Mesenchymal stem cell (in vitro differentiated cells and primary cell): Measurements from ENCODE around the gene MCM10.

Source experiments
- DNase-seq: peaks from one replicate; pipeline ENCODE4 v3.0.0-alpha.2; 2013
- H2AFZ ChIP-seq: one replicate; pipeline ENCODE4 v1.6.1; 2013; ENCODE audit warnings: low read depth, mild to moderate bottlenecking, control low read depth, inconsistent platforms, low read length, moderate library complexity
- H2AK5ac ChIP-seq: 2 replicates; pipeline ENCODE4 v1.6.1; 2013; ENCODE audit warnings: low read length, moderate library complexity, mild to moderate bottlenecking, inconsistent platforms; ENCODE audit not compliant: severe bottlenecking
- H2BK120ac ChIP-seq: one replicate; pipeline ENCODE4 v1.6.1; 2013; ENCODE audit warnings: low read depth, mild to moderate bottlenecking, inconsistent platforms, low read length, moderate library complexity
- H2BK12ac ChIP-seq, 2 experiments: one replicate each; pipeline ENCODE4 v1.6.1; 2013; ENCODE audit warnings: inconsistent platforms in 2 of 2, low read length in 2 of 2, mild to moderate bottlenecking in 2 of 2, moderate library complexity in 2 of 2, control low read depth in 1 of 2
- H2BK15ac ChIP-seq: one replicate; pipeline ENCODE4 v1.6.1; 2013; ENCODE audit warnings: mild to moderate bottlenecking, low read depth, inconsistent platforms; ENCODE audit not compliant: poor library complexity, severe bottlenecking
- H2BK5ac ChIP-seq: 2 replicates; pipeline ENCODE4 v1.6.1; 2013; ENCODE audit warnings: low read depth, mild to moderate bottlenecking, low read length, control low read depth, inconsistent platforms; ENCODE audit not compliant: poor library complexity, severe bottlenecking
- H3K14ac ChIP-seq, 2 experiments: one replicate each; pipeline ENCODE4 v1.6.1; 2013; ENCODE audit warnings: inconsistent platforms in 2 of 2, low read length in 2 of 2, control low read depth in 1 of 2, mild to moderate bottlenecking in 1 of 2, moderate library complexity in 1 of 2
- H3K18ac ChIP-seq, 2 experiments: one replicate each; pipeline ENCODE4 v1.6.1; 2013; ENCODE audit warnings: inconsistent platforms in 2 of 2, low read length in 2 of 2, control low read depth in 1 of 2, low read depth in 1 of 2, mild to moderate bottlenecking in 1 of 2
- H3K23ac ChIP-seq, 2 experiments: one replicate each; pipeline ENCODE4 v1.6.1; 2013; ENCODE audit warnings: inconsistent platforms in 2 of 2, low read length in 2 of 2, mild to moderate bottlenecking in 2 of 2, moderate library complexity in 2 of 2, control low read depth in 1 of 2
- H3K27ac ChIP-seq: 2 replicates; pipeline ENCODE4 v1.5.1; 2013; ENCODE audit warnings: mild to moderate bottlenecking, moderate library complexity, low read length, control low read depth, inconsistent platforms; ENCODE audit not compliant: poor library complexity, severe bottlenecking
- H3K27me3 ChIP-seq, 2 experiments: 2 replicates each; pipeline versions ENCODE4 v1.6.1 to v1.7.0; 2013; ENCODE audit warnings: low read length in 2 of 2, mild to moderate bottlenecking in 2 of 2, moderate library complexity in 2 of 2, control low read depth in 1 of 2, inconsistent platforms in 1 of 2; ENCODE audit not compliant: control insufficient read depth in 1 of 2, insufficient read depth in 1 of 2
- H3K36me3 ChIP-seq, 2 experiments: 2 replicates each; pipeline versions ENCODE4 v1.6.1 to v1.7.0; 2013; ENCODE audit warnings: low read length in 2 of 2, control low read depth in 1 of 2, inconsistent platforms in 1 of 2, low read depth in 1 of 2, mild to moderate bottlenecking in 1 of 2; ENCODE audit not compliant: insufficient read depth in 2 of 2, control insufficient read depth in 1 of 2
- H3K4ac ChIP-seq, 2 experiments: one replicate each; pipeline ENCODE4 v1.6.1; 2013; ENCODE audit warnings: inconsistent platforms in 2 of 2, low read length in 2 of 2, mild to moderate bottlenecking in 2 of 2, moderate library complexity in 2 of 2, control low read depth in 1 of 2, low read depth in 1 of 2
- H3K4me1 ChIP-seq: 2 replicates; pipeline ENCODE4 v1.6.1; 2013; ENCODE audit warnings: low read depth, low read length, control low read depth; ENCODE audit not compliant: control insufficient read depth, insufficient read depth
- H3K4me2 ChIP-seq: 2 replicates; pipeline ENCODE4 v1.6.1; 2013; ENCODE audit warnings: low read length, mild to moderate bottlenecking, inconsistent platforms; ENCODE audit not compliant: poor library complexity, severe bottlenecking
- H3K4me3 ChIP-seq, 2 experiments: 2 replicates each; pipeline versions ENCODE4 v1.5.1 to v1.7.0; 2013; ENCODE audit warnings: low read length in 2 of 2, mild to moderate bottlenecking in 2 of 2, control low read depth in 1 of 2, low read depth in 1 of 2; ENCODE audit not compliant: insufficient read depth in 1 of 2
- H3K79me1 ChIP-seq: replicated peaks from 2 replicates; pipeline ENCODE4 v1.6.1; 2013; ENCODE audit warnings: mild to moderate bottlenecking, control low read depth, low read length, inconsistent platforms; ENCODE audit not compliant: poor library complexity, severe bottlenecking
- H3K9ac ChIP-seq: 2 replicates; pipeline ENCODE4 v1.7.0; 2013; ENCODE audit warnings: mild to moderate bottlenecking, low read length, moderate library complexity
- H3K9me3 ChIP-seq: 2 replicates; pipeline ENCODE4 v1.7.0; 2013; ENCODE audit warnings: mild to moderate bottlenecking, low read length; ENCODE audit not compliant: control insufficient read depth
- H4K8ac ChIP-seq: one replicate; pipeline ENCODE4 v1.6.1; 2013; ENCODE audit warnings: inconsistent platforms, mild to moderate bottlenecking, low read length, moderate library complexity
- H4K91ac ChIP-seq: one replicate; pipeline ENCODE4 v1.6.1; 2013; ENCODE audit warnings: mild to moderate bottlenecking, low read length, inconsistent platforms
- WGBS: methylation state at CpG from one replicate; pipeline ENCODE4 v1.1.7; 2013; ENCODE audit warnings: mixed read lengths; 5-methylcytosine and 5-hydroxymethylcytosine counted together

Gene MCM10

DNA sequence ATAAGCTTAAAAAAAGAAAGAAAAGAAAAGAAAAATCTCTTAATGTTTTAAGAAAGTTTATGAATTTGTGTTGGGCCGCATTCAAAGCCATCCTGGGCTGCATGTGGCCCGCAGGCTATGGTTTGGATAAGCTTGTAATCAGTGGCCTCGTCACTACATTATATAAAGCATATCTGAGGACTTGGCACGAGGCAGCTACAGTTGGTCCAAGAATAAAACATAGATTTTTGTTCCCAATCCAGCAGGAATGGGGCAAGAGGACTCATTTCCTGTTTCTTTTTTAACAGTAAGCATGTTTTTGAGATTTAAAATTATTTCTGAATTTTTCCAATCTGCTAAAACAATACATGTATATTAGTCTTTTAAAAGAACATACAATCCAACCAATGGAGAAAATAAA is 28.6 kb downstream of the MCM10 start:
- no peak overlapping the region for H2BK5ac ChIP-seq
- no peak overlapping the region for H2BK120ac ChIP-seq
- no peaks in the 10 kb centered on the region for H3K79me1 ChIP-seq
- H4K91ac ChIP-seq = no peak overlapping the region
- no peak overlapping the region for H3K14ac ChIP-seq
- H2AFZ ChIP-seq = no peak overlapping the region
- no peak overlapping the region for H3K18ac ChIP-seq
- no peaks in the 10 kb centered on the region for H3K9me3 ChIP-seq
- DNase-seq = no peak
- 91% methylated on average over 4 of the region's 4 CpGs for WGBS
- H3K4me3 ChIP-seq = no peak overlapping the region
- no peak overlapping the region for H3K9ac ChIP-seq
- no peaks in the 10 kb centered on the region for H3K4me1 ChIP-seq
- no peak overlapping the region for H4K8ac ChIP-seq
- no peak overlapping the region for H3K27ac ChIP-seq
- no peak overlapping the region for H2BK15ac ChIP-seq
- H3K36me3 ChIP-seq = peaks cover 0 to 7% of the 10 kb centered on the region in 2 experiments
- H3K27me3 ChIP-seq = no peaks in the 10 kb centered on the region
- H3K4ac ChIP-seq = no peak overlapping the region
- no peak overlapping the region for H2BK12ac ChIP-seq
- H3K4me2 ChIP-seq = no peak overlapping the region
- H3K23ac ChIP-seq = no peak overlapping the region
- no peak overlapping the region for H2AK5ac ChIP-seq

- no peaks in the 10 kb centered on the region for H3K9me3 ChIP-seq
- H2BK5ac ChIP-seq = no peak overlapping the region
- H2AK5ac ChIP-seq = no peak overlapping the region
- no peaks in the 10 kb centered on the region for H3K4me1 ChIP-seq
- H3K4me3 ChIP-seq = no peak overlapping the region
- 88% methylated on average over 2 of the region's 3 CpGs for WGBS
- no peak overlapping the region for H4K8ac ChIP-seq
- H3K23ac ChIP-seq = no peak overlapping the region
- no peak overlapping the region for H3K27ac ChIP-seq
- no peak overlapping the region for H3K9ac ChIP-seq
- no peak overlapping the region for H3K4me2 ChIP-seq
- no peak overlapping the region for H2BK12ac ChIP-seq
- peaks cover 0 to 7% of the 10 kb centered on the region in 2 experiments for H3K36me3 ChIP-seq
- no peak overlapping the region for H3K18ac ChIP-seq
- no peaks in the 10 kb centered on the region for H3K79me1 ChIP-seq
- H3K4ac ChIP-seq = no peak overlapping the region
- no peak overlapping the region for H2BK120ac ChIP-seq
- DNase-seq = no peak
- no peak overlapping the region for H2BK15ac ChIP-seq
- no peak overlapping the region for H3K14ac ChIP-seq
- H3K27me3 ChIP-seq = no peaks in the 10 kb centered on the region
- no peak overlapping the region for H4K91ac ChIP-seq
- H2AFZ ChIP-seq = no peak overlapping the region
Observed at GRCh38 chr10:13190816-13191215, 29.5 kb downstream of the MCM10 start.

DNA sequence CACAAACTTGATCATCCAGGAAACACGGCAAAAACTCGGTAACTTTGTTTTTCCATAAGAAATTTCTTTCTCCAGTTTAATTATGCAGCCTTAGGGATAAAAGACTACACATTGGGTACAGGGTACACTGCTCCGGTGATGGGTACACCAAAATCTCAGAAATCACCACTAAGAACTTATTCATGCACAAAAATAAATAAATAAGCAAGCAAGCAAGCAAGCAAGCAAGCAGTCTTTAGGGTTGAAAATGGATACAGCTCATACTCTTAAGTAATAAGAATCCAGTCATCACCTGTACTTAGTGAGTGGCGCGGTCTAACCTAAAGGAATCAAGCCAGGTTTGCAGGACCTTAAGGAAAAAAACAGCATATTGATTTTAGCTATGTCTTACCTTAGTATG is 30.0 kb downstream of the MCM10 start:
- Histone ChIP-seq H3K18ac (no peak overlapping the region), H3K23ac (no peak overlapping the region), H2BK15ac (no peak overlapping the region), H3K36me3 (peaks cover 0 to 7% of the 10 kb centered on the region in 2 experiments), H2AK5ac (no peak overlapping the region), H3K14ac (no peak overlapping the region), H2BK120ac (no peak overlapping the region), H3K27ac (no peak overlapping the region), H3K4me3 (no peak overlapping the region), H3K4ac (no peak overlapping the region), H4K91ac (no peak overlapping the region), H3K9me3 (no peaks in the 10 kb centered on the region), H4K8ac (no peak overlapping the region), H2BK5ac (no peak overlapping the region), H2BK12ac (no peak overlapping the region), H3K4me1 (no peaks in the 10 kb centered on the region), H3K4me2 (no peak overlapping the region), H3K9ac (no peak overlapping the region), H3K27me3 (no peaks in the 10 kb centered on the region), H3K79me1 (no peaks in the 10 kb centered on the region), H2AFZ (no peak overlapping the region)
- WGBS = 100% methylated on average over 4 of the region's 5 CpGs
- no peak for DNase-seq

- no peak overlapping the region for H3K4me2 ChIP-seq
- H3K4ac ChIP-seq = no peak overlapping the region
- no peak overlapping the region for H4K91ac ChIP-seq
- H4K8ac ChIP-seq = no peak overlapping the region
- H2BK15ac ChIP-seq = no peak overlapping the region
- H2BK120ac ChIP-seq = no peak overlapping the region
- H3K14ac ChIP-seq = no peak overlapping the region
- no peaks in the 10 kb centered on the region for H3K27me3 ChIP-seq
- peaks cover 0 to 5% of the 10 kb centered on the region in 2 experiments for H3K36me3 ChIP-seq
- WGBS = 98% methylated on average over 7 of the region's 7 CpGs
- no peak overlapping the region for H3K18ac ChIP-seq
- H2AK5ac ChIP-seq = no peak overlapping the region
- H2BK12ac ChIP-seq = no peak overlapping the region
- H3K9ac ChIP-seq = no peak overlapping the region
- H3K4me1 ChIP-seq = no peaks in the 10 kb centered on the region
- H2AFZ ChIP-seq = no peak overlapping the region
- H3K4me3 ChIP-seq = no peak overlapping the region
- no peaks in the 10 kb centered on the region for H3K79me1 ChIP-seq
- no peaks in the 10 kb centered on the region for H3K9me3 ChIP-seq
- H2BK5ac ChIP-seq = no peak overlapping the region
- no peak overlapping the region for H3K27ac ChIP-seq
- DNase-seq = no peak
- H3K23ac ChIP-seq = no peak overlapping the region
Observed at GRCh38 chr10:13193637-13194036, 32.3 kb downstream of the MCM10 start.
